OCI-LY1 (cell line): ENCODE measurements around the gene MYF6.
"Not testable (repeated sequence)": the region's sequence is repeated elsewhere in the genome, so short reads cannot be mapped to it uniquely, and the experiment has no call there.

Experiments used
- H2AFZ ChIP-seq: fragments of 200-600 bp; sonication (generic), shearing (Covaris generic); 2 replicates; pipeline ENCODE4 v1.6.0; 2014; ENCODE audit warnings: antibody characterized with exemption, mild to moderate bottlenecking, low read length
- H3F3A ChIP-seq: fragments of 200-600 bp; sonication (generic), shearing (Covaris generic); 2 replicates; pipeline ENCODE4 v1.6.0; 2014; ENCODE audit warnings: mild to moderate bottlenecking, antibody characterized with exemption, low read length, moderate library complexity; ENCODE audit not compliant: insufficient read depth
- H3K27ac ChIP-seq: fragments of 200-600 bp; sonication (generic); 2 replicates; pipeline ENCODE4 v1.5.1; 2014; ENCODE audit warnings: low read length, mixed run types, mild to moderate bottlenecking, low read depth; ENCODE audit not compliant: poor library complexity, severe bottlenecking
- H3K27me3 ChIP-seq: fragments of 200-600 bp; sonication (generic); 2 replicates; pipeline ENCODE4 v1.6.0; 2014; ENCODE audit warnings: antibody characterized with exemption, mild to moderate bottlenecking, low read length, moderate library complexity; ENCODE audit not compliant: insufficient read depth
- H3K36me3 ChIP-seq: fragments of 200-600 bp; sonication (generic); 2 replicates; pipeline ENCODE4 v1.6.1; 2014; ENCODE audit warnings: mild to moderate bottlenecking, antibody characterized with exemption, low read length, moderate library complexity, mixed read lengths; ENCODE audit not compliant: insufficient read depth
- H3K4me1 ChIP-seq: fragments of 200-600 bp; sonication (generic); 2 replicates; pipeline ENCODE4 v1.5.1; 2014; ENCODE audit warnings: mild to moderate bottlenecking, low read length, moderate library complexity; ENCODE audit not compliant: insufficient read depth, severe bottlenecking
- H3K4me2 ChIP-seq: fragments of 200-600 bp; sonication (generic), shearing (Covaris generic); 2 replicates; pipeline ENCODE4 v1.6.1; 2014; ENCODE audit warnings: low read length
- H3K4me3 ChIP-seq: fragments of 200-600 bp; sonication (generic); 2 replicates; pipeline ENCODE4 v1.5.1; 2014; ENCODE audit warnings: low read length, low read depth, mild to moderate bottlenecking, mixed read lengths; ENCODE audit not compliant: poor library complexity, severe bottlenecking
- H3K79me2 ChIP-seq: fragments of 200-600 bp; shearing (Covaris generic); 2 replicates; pipeline ENCODE4 v1.6.1; 2016; ENCODE audit warnings: mixed run types, low read length, mixed read lengths; ENCODE audit not compliant: insufficient read depth
- H3K9ac ChIP-seq: fragments of 200-600 bp; sonication (generic), shearing (Covaris generic); 2 replicates; pipeline ENCODE4 v1.6.1; 2014; ENCODE audit warnings: mild to moderate bottlenecking, low read length, mixed read lengths
- H3K9me2 ChIP-seq: fragments of 200-600 bp; sonication (generic), shearing (Covaris generic); 2 replicates; pipeline ENCODE4 v1.6.1; 2014; ENCODE audit warnings: low read depth, mild to moderate bottlenecking, low read length, mixed read lengths
- H3K9me3 ChIP-seq: fragments of 200-600 bp; shearing (Covaris generic); 2 replicates; pipeline ENCODE4 v1.6.1; 2014; ENCODE audit warnings: low read length, mixed read lengths
- H4K20me1 ChIP-seq: fragments of 200-600 bp; sonication (generic), shearing (Covaris generic); 2 replicates; pipeline ENCODE4 v1.6.0; 2016; ENCODE audit warnings: mild to moderate bottlenecking, low read length; ENCODE audit not compliant: insufficient read depth
- EZH2 ChIP-seq: fragments of 200-600 bp; sonication (generic), shearing (Covaris generic); IDR thresholded peaks from 2 replicates; pipeline ENCODE4 v1.8.0; 2017; ENCODE audit warnings: borderline replicate concordance, mixed run types, mild to moderate bottlenecking, antibody characterized with exemption, low read length, moderate library complexity, mixed read lengths
- TF ChIP-seq, protein P1 (sequence below): fragments of 200-600 bp; sonication (generic), shearing (Covaris generic); IDR thresholded peaks from 2 replicates; pipeline ENCODE4 v1.5.1; 2017; ENCODE audit warnings: mild to moderate bottlenecking, antibody characterized with exemption, low read length, moderate library complexity, mixed read lengths

The MYF6 gene

DNA sequence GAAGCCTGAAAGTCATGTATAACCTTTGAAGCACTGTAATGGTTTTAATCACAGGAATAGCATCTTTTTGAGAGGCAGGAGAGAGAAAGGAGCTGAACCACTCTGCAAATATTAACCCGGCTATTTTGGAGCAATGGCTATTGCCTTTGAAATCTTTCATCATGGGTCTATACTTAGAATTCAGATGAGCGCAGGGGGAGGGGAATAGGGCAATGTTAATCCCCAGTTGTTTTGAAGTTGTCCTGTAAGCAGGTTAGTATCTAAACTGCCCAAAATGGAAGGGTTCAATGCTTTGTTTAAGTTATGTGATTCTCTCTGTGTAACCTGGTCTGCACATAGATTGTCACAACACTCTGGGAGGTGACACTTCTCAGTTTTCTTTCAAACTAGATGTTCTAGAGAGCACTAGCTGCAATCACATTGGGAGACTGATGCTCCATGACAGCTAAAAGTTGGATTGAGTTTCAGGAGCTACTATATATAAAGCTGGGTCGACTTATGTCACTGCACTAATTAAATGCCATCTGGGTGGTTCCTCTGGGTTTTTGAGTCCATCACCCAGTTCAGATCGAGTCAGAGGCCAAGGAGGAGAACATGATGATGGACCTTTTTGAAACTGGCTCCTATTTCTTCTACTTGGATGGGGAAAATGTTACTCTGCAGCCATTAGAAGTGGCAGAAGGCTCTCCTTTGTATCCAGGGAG is at the start of gene MYF6:
MYF6 (plus strand) TSS at position 509 of the 704 bp plus-strand sequence; CDS start at position 595, 86 bp downstream.
- H3F3A ChIP-seq, result no peaks in the 10 kb centered on the region
- no peak within 1 kb of the TSS for H3K27ac ChIP-seq
- no peak within 1 kb of the TSS for H2AFZ ChIP-seq
- H3K4me2 ChIP-seq, result no peak within 1 kb of the TSS
- no peaks in the 10 kb centered on the region for H4K20me1 ChIP-seq
- H3K9ac ChIP-seq, result no peak within 1 kb of the TSS
- no peaks in the 10 kb centered on the region for H3K9me3 ChIP-seq
- no peaks in the 10 kb centered on the region for H3K79me2 ChIP-seq
- TF ChIP-seq, protein P1, sequence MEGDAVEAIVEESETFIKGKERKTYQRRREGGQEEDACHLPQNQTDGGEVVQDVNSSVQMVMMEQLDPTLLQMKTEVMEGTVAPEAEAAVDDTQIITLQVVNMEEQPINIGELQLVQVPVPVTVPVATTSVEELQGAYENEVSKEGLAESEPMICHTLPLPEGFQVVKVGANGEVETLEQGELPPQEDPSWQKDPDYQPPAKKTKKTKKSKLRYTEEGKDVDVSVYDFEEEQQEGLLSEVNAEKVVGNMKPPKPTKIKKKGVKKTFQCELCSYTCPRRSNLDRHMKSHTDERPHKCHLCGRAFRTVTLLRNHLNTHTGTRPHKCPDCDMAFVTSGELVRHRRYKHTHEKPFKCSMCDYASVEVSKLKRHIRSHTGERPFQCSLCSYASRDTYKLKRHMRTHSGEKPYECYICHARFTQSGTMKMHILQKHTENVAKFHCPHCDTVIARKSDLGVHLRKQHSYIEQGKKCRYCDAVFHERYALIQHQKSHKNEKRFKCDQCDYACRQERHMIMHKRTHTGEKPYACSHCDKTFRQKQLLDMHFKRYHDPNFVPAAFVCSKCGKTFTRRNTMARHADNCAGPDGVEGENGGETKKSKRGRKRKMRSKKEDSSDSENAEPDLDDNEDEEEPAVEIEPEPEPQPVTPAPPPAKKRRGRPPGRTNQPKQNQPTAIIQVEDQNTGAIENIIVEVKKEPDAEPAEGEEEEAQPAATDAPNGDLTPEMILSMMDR, result no peak
- no peak for TF ChIP-seq EZH2
- no peaks in the 10 kb centered on the region for H3K4me1 ChIP-seq
- no peaks in the 10 kb centered on the region for H3K9me2 ChIP-seq
- no peaks in the 10 kb centered on the region for H3K36me3 ChIP-seq
- no peaks in the 10 kb centered on the region for H3K27me3 ChIP-seq
- no peak within 1 kb of the TSS for H3K4me3 ChIP-seq

- no peaks in the 10 kb centered on the region for H3K9me2 ChIP-seq
- no peaks in the 10 kb centered on the region for H3K27me3 ChIP-seq
- no peak overlapping the region for H3K4me2 ChIP-seq
- no peaks in the 10 kb centered on the region for H3K9me3 ChIP-seq
- H3F3A ChIP-seq, result no peaks in the 10 kb centered on the region
- H3K4me3 ChIP-seq, result no peak overlapping the region
- H2AFZ ChIP-seq, result no peak overlapping the region
- no peaks in the 10 kb centered on the region for H3K36me3 ChIP-seq
- H3K79me2 ChIP-seq, result no peaks in the 10 kb centered on the region
- no peaks in the 10 kb centered on the region for H3K4me1 ChIP-seq
- TF ChIP-seq EZH2, result no peak
- TF ChIP-seq, protein P1, result no peak
- no peak overlapping the region for H3K9ac ChIP-seq
- no peak overlapping the region for H3K27ac ChIP-seq
- no peaks in the 10 kb centered on the region for H4K20me1 ChIP-seq
These were observed 47.8 kb upstream of the MYF6 start for GRCh38 chr12:80659512-80660063.

DNA sequence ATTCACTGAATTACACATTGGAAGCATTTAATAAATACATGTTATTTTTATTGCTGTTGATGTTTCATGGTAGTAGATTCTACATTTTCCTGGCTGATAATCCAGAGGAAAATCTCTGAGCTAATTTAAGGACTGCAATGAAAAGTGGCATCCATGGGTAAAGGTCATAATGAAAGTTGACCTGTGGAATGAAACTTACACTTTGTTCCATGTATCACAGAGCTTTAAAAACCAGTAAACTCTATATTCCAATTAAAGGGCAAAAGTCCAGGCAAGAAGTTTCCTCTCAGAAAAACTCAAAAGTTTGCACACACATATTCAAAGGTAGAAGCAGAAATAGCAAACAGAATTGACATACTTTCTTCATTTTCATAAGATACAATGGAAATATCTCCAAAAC is 44.8 kb upstream of the MYF6 start:
- Histone ChIP-seq H3K9me2 (no peaks in the 10 kb centered on the region), H3K9ac (no peak overlapping the region), H3K4me1 (no peaks in the 10 kb centered on the region), H3K36me3 (no peaks in the 10 kb centered on the region), H3K4me3 (no peak overlapping the region), H3F3A (no peaks in the 10 kb centered on the region), H2AFZ (no peak overlapping the region), H3K4me2 (no peak overlapping the region), H4K20me1 (no peaks in the 10 kb centered on the region), H3K27me3 (no peaks in the 10 kb centered on the region), H3K79me2 (no peaks in the 10 kb centered on the region), H3K9me3 (no peaks in the 10 kb centered on the region), H3K27ac (no peak overlapping the region)
- no peak for TF ChIP-seq EZH2

DNA sequence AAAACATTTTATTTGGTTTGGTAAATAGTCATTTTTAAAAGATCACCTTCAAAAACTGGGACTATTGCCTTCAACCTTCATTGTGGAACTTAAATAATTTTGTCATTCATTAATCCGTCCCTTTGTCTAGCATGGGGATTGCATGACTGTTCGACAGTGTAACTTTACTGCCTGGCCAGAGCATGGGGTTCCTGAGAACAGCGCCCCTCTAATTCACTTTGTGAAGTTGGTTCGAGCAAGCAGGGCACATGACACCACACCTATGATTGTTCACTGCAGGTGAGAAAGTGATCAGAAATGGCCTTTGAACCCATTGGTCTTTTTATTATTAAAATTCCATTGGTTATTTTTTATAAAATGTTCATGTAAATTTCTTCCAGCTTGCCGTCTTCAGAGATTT is 37.2 kb upstream of the MYF6 start:
- H3K9me3 ChIP-seq, result no peaks in the 10 kb centered on the region
- no peaks in the 10 kb centered on the region for H4K20me1 ChIP-seq
- no peaks in the 10 kb centered on the region for H3K27me3 ChIP-seq
- no peaks in the 10 kb centered on the region for H3K36me3 ChIP-seq
- H2AFZ ChIP-seq, result no peak overlapping the region
- no peaks in the 10 kb centered on the region for H3K79me2 ChIP-seq
- H3K9me2 ChIP-seq, result no peaks in the 10 kb centered on the region
- H3F3A ChIP-seq, result peaks cover 3% of the 10 kb centered on the region; the same call in 1 of the 2 replicates
- H3K4me3 ChIP-seq, result no peak overlapping the region
- H3K9ac ChIP-seq, result no peak overlapping the region
- no peak for TF ChIP-seq EZH2
- TF ChIP-seq, protein P1, result no peak
- H3K4me2 ChIP-seq, result no peak overlapping the region
- H3K4me1 ChIP-seq, result no peaks in the 10 kb centered on the region
- no peak overlapping the region for H3K27ac ChIP-seq

DNA sequence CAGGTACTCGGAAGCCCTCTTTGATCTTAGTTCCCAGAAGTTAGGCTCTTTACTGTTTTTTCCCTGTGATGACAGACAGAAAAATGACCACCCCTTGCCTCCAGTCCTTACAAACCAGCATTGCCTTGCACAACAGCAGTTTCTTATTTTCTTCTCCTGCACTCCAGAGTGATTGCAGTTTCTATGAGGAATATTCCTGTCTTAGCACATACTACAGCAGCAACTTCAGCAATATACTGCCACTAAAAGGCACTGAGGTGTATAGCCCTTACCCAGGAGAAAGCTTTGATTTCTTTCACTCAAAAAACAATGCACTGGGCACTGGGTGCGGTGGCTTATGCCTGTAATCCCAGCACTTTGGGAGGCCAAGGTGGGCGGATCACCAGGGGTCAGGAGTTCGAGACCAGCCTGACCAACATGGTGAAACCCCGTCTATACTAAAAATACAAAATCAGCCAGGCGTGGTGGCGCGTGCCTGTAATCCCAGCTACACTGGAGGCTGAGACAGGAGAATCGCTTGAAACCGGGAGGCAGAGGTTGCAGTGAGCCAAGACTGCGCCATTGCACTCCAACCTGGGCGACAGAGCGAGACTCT is 31.3 kb upstream of the MYF6 start:
- not testable (repeated sequence) for H3K27me3 ChIP-seq, H3K27ac ChIP-seq, H3K9me3 ChIP-seq, H3K36me3 ChIP-seq, H3F3A ChIP-seq, H3K79me2 ChIP-seq, H3K9ac ChIP-seq, H3K4me3 ChIP-seq, H3K4me2 ChIP-seq, H4K20me1 ChIP-seq, H2AFZ ChIP-seq, H3K4me1 ChIP-seq, H3K9me2 ChIP-seq
